Vagina (tissue), 2 donors: Measurements from ENCODE around the gene DLEU7.

Experiments used
- POLR2A ChIP-seq, 2 donors: fragments of 450-650 bp; IDR thresholded peaks; one replicate each; pipeline ENCODE4 v1.6.1; 2017; ENCODE audit warnings: antibody characterized with exemption in 2 of 2, mild to moderate bottlenecking in 2 of 2, moderate library complexity in 2 of 2
- POLR2AphosphoS5 ChIP-seq, 2 donors: sonication (generic); formaldehyde crosslinking; IDR thresholded peaks; one replicate each; pipeline ENCODE4 v1.9.0; 2017; ENCODE audit warnings: antibody characterized with exemption in 2 of 2, mild to moderate bottlenecking in 2 of 2, low read depth in 1 of 2; ENCODE audit not compliant: insufficient read depth in 1 of 2
- TF ChIP-seq, protein P1 (sequence below), 3 experiments: fragments of 450-650 bp in 2 of 3; fragments of 200-600 bp in 1 of 3; sonication (generic) in 1 of 3; IDR thresholded peaks; one replicate each; pipeline ENCODE4 v1.5.1; 2017 to 2019; ENCODE audit warnings: antibody characterized with exemption in 3 of 3, mild to moderate bottlenecking in 2 of 3, moderate library complexity in 2 of 3

DNA sequence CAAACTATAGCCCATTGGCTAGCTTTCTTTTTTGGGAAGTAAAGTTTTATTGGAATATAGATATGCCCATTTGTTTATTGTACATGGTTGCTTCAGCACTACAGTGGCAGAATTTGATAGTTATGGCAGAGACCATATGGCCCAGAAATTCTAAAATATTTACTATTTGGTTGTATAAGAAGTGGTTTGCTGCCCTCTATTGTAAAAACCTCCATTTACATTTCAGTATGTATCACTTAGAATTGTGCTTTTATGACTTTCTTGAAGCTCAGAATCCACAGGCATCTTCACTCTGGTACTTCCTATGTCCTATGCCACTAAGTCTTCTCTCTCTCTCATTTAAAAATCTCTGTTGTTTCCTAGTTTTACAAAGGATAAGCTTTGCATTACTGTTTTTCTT is 37.7 kb downstream of the DLEU7 start:
- TF ChIP-seq, protein P1, sequence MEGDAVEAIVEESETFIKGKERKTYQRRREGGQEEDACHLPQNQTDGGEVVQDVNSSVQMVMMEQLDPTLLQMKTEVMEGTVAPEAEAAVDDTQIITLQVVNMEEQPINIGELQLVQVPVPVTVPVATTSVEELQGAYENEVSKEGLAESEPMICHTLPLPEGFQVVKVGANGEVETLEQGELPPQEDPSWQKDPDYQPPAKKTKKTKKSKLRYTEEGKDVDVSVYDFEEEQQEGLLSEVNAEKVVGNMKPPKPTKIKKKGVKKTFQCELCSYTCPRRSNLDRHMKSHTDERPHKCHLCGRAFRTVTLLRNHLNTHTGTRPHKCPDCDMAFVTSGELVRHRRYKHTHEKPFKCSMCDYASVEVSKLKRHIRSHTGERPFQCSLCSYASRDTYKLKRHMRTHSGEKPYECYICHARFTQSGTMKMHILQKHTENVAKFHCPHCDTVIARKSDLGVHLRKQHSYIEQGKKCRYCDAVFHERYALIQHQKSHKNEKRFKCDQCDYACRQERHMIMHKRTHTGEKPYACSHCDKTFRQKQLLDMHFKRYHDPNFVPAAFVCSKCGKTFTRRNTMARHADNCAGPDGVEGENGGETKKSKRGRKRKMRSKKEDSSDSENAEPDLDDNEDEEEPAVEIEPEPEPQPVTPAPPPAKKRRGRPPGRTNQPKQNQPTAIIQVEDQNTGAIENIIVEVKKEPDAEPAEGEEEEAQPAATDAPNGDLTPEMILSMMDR (IDR thresholded peaks at IDR 0.05) = no peak
- TF ChIP-seq POLR2A (IDR thresholded peaks at IDR 0.05) (no peak), POLR2AphosphoS5 (IDR thresholded peaks at IDR 0.05; ENCODE audit: insufficient read depth in 1 of 2, low read depth in 1 of 2) (no peak)
